ENCODE results near the gene CRB3.

- no peak for TF ChIP-seq POLR2A (IDR thresholded peaks at IDR 0.05)
- TF ChIP-seq CTCF (IDR thresholded peaks at IDR 0.05), result no peak
Measured at GRCh38 chr19:6476155-6476895, 12.3 kb downstream of the CRB3 start.
